Loucy (cell line): Measurements from ENCODE around the gene DAB2.

Source experiments
- H2AFZ ChIP-seq: fragments of 200-600 bp; sonication (generic); 2 replicates; pipeline ENCODE4 v1.6.0; 2016; ENCODE audit warnings: antibody characterized with exemption, mild to moderate bottlenecking, low read length, moderate library complexity
- H3F3A ChIP-seq: fragments of 200-600 bp; 2 replicates; pipeline ENCODE4 v1.6.0; 2016; ENCODE audit warnings: antibody characterized with exemption, low read depth, mild to moderate bottlenecking
- H3K27me3 ChIP-seq: fragments of 200-600 bp; sonication (generic); 2 replicates; pipeline ENCODE4 v1.6.1; 2014; ENCODE audit warnings: low read length, mild to moderate bottlenecking; ENCODE audit not compliant: insufficient read depth, poor library complexity, severe bottlenecking
- H3K36me3 ChIP-seq: fragments of 200-600 bp; sonication (generic); 2 replicates; pipeline ENCODE4 v1.6.1; 2016; ENCODE audit warnings: low read length; ENCODE audit not compliant: insufficient read depth
- H3K4me1 ChIP-seq: fragments of 200-600 bp; sonication (generic); 2 replicates; pipeline ENCODE4 v1.5.1; 2014; ENCODE audit warnings: low read length, mild to moderate bottlenecking; ENCODE audit not compliant: insufficient read depth, poor library complexity, severe bottlenecking
- H3K4me2 ChIP-seq: fragments of 200-600 bp; sonication (generic); 2 replicates; pipeline ENCODE4 v1.6.0; 2014; ENCODE audit warnings: antibody characterized with exemption, low read length, low read depth, mild to moderate bottlenecking; ENCODE audit not compliant: poor library complexity, severe bottlenecking
- H3K4me3 ChIP-seq: fragments of 200-600 bp; sonication (generic); 2 replicates; pipeline ENCODE4 v1.5.1; 2014; ENCODE audit warnings: low read length, mild to moderate bottlenecking, mixed read lengths; ENCODE audit not compliant: poor library complexity, severe bottlenecking
- H3K79me2 ChIP-seq: fragments of 200-600 bp; sonication (generic); 2 replicates; pipeline ENCODE4 v1.6.1; 2014; ENCODE audit warnings: low read length; ENCODE audit not compliant: insufficient read depth
- H3K9ac ChIP-seq: fragments of 200-600 bp; sonication (generic); 2 replicates; pipeline ENCODE4 v1.6.0; 2014; ENCODE audit warnings: mild to moderate bottlenecking, low read depth, low read length, moderate library complexity; ENCODE audit not compliant: poor library complexity, severe bottlenecking
- H3K9me2 ChIP-seq: fragments of 200-600 bp; sonication (generic); replicated peaks from 2 replicates; pipeline ENCODE4 v1.6.1; 2016; ENCODE audit warnings: low read depth, low read length, mixed read lengths
- H3K9me3 ChIP-seq: fragments of 200-600 bp; sonication (generic); 2 replicates; pipeline ENCODE4 v1.6.1; 2014; ENCODE audit warnings: mild to moderate bottlenecking, antibody characterized with exemption, low read length, low read depth; ENCODE audit not compliant: insufficient read depth
- H4K20me1 ChIP-seq: fragments of 200-600 bp; sonication (generic); 2 replicates; pipeline ENCODE4 v1.6.0; 2014; ENCODE audit warnings: antibody characterized with exemption, low read length, mild to moderate bottlenecking; ENCODE audit not compliant: insufficient read depth, poor library complexity, severe bottlenecking
- EZH2phosphoT487 ChIP-seq: fragments of 200-600 bp; IDR thresholded peaks from 2 replicates; pipeline ENCODE4 v1.6.1; 2018; ENCODE audit warnings: antibody characterized with exemption, mild to moderate bottlenecking, moderate library complexity, borderline replicate concordance
- TF ChIP-seq, protein P1 (sequence below): fragments of 200-600 bp; sonication (generic); conservative IDR thresholded peaks from 2 replicates; pipeline ENCODE4 v1.5.1; 2014; ENCODE audit warnings: mild to moderate bottlenecking, antibody characterized with exemption, low read length

Gene DAB2

DNA sequence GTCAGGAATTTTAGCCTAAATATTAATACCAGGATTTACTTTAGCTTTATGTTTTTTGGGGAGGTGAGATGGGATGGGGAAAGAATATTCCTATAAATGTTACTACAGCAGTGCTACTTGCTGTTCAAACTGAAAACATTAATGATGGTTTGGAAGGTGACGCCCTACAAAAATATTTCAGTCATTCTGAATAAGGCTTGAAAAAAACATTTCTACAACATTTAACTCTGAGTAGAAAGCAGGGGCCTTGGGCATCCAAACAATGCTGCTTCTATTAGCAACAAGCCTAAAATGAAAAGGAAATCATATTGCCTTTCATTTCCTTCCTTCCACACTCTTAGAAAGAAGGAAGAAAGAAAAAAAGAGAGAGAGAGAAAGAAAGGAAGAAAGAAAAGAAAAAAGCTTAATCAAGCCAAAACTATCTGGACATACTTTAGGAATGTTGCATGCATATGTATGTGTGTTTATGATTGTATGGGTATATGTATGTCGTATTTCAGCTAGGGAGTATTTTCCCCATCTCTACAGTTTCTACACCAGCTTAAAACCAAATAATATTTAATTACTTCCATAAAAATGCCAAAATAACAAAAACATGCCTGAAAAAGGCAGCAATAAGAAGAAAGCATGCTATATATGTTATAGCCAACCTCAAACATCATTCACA lies 16.3 kb upstream of the DAB2 start:
- H3K4me2 ChIP-seq: no peak overlapping the region

DNA sequence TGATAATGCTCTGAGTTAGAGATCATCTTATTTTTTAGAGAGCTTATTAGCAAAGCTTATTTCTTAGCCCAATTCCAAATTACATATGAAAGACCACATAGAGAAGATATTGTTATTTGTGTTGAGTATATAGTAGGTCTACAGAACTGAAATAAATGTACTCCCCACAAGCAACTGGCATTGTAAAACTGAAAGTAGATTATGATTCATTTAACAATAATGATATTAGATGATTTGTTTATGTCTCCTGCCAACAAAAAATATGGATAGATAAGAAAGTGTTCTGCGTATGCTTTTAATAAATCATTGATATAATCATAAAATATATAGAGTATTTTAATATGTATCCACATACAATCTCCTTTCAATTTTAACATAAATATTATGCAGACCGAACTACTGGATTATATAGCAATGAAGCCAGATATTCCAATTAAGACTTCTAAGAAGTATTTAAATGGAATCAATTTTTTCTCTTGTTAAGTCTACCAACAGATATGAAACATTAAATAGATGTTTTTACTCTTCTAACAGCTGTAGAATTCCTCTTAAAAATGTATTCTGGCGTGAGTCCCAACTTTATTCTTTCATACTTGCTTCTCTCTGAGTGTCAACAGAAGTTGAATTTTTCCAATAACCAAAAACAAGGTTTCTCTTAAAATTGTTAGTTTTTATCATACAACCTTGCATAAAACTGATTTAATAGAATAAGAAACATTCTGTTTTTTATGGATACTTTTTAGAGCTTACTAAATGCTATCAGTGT lies 15.6 kb upstream of the DAB2 start:
- Histone ChIP-seq H3K79me2 (no peaks in the 10 kb centered on the region), H3K4me1 (peaks cover 5% of the 10 kb centered on the region), H3K9ac (no peak overlapping the region), H3K4me3 (no peak overlapping the region), H3K36me3 (no peaks in the 10 kb centered on the region), H3K4me2 (no peak overlapping the region), H3K27me3 (no peaks in the 10 kb centered on the region), H2AFZ (no peak overlapping the region), H3F3A (no peaks in the 10 kb centered on the region), H3K9me3 (no peaks in the 10 kb centered on the region), H3K9me2 (no peaks in the 10 kb centered on the region), H4K20me1 (no peaks in the 10 kb centered on the region)
- TF ChIP-seq, protein P1, sequence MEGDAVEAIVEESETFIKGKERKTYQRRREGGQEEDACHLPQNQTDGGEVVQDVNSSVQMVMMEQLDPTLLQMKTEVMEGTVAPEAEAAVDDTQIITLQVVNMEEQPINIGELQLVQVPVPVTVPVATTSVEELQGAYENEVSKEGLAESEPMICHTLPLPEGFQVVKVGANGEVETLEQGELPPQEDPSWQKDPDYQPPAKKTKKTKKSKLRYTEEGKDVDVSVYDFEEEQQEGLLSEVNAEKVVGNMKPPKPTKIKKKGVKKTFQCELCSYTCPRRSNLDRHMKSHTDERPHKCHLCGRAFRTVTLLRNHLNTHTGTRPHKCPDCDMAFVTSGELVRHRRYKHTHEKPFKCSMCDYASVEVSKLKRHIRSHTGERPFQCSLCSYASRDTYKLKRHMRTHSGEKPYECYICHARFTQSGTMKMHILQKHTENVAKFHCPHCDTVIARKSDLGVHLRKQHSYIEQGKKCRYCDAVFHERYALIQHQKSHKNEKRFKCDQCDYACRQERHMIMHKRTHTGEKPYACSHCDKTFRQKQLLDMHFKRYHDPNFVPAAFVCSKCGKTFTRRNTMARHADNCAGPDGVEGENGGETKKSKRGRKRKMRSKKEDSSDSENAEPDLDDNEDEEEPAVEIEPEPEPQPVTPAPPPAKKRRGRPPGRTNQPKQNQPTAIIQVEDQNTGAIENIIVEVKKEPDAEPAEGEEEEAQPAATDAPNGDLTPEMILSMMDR: no peak
- no peak for TF ChIP-seq EZH2phosphoT487

More for the DNA sequence above, 16.3 kb upstream of the DAB2 start:
- H3K36me3 ChIP-seq: no peaks in the 10 kb centered on the region
- no peaks in the 10 kb centered on the region for H3K9me3 ChIP-seq
- no peak for TF ChIP-seq EZH2phosphoT487
- TF ChIP-seq, protein P1: no peak
- H3K9ac ChIP-seq: no peak overlapping the region
- H3K27me3 ChIP-seq: no peaks in the 10 kb centered on the region
- H2AFZ ChIP-seq: no peak overlapping the region
- peaks cover 5% of the 10 kb centered on the region for H3K4me1 ChIP-seq
- no peaks in the 10 kb centered on the region for H3F3A ChIP-seq
- no peaks in the 10 kb centered on the region for H3K9me2 ChIP-seq
- no peaks in the 10 kb centered on the region for H3K79me2 ChIP-seq
- no peak overlapping the region for H3K4me3 ChIP-seq
- H4K20me1 ChIP-seq: no peaks in the 10 kb centered on the region

DNA sequence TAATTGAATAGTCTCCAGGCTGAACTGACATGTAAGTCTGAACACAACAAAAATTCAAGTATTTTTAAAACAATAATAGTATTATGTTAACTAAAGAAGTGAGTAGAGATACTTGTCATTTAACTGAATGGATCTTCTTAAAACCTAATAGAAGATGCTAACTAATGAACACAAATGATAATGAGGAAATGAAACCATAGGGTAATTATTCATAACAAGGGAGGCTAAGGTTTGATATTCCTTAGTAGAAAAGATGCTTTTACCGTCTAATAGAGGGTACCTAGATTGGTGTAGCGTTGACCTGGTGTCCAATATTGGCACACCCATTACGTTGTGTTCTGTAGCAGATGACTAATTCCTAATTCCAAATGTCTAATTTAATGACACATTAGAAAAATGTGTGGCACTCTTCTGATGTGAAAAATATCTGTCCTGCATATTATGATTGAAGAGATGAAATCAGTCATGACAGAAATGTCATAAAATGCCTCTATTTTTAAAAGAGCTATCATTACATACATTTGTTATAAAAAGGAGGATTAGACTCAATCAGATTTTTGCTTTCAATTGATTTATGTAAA lies 14.9 kb upstream of the DAB2 start:
- no peak overlapping the region for H3K4me2 ChIP-seq
- H4K20me1 ChIP-seq: no peaks in the 10 kb centered on the region
- no peaks in the 10 kb centered on the region for H3K36me3 ChIP-seq
- H3K9me3 ChIP-seq: no peaks in the 10 kb centered on the region
- H3K9ac ChIP-seq: no peak overlapping the region
- no peaks in the 10 kb centered on the region for H3K27me3 ChIP-seq
- no peak overlapping the region for H3K4me3 ChIP-seq
- peaks cover 5% of the 10 kb centered on the region for H3K4me1 ChIP-seq
- TF ChIP-seq, protein P1: no peak
- no peak for TF ChIP-seq EZH2phosphoT487
- no peaks in the 10 kb centered on the region for H3K9me2 ChIP-seq
- H3F3A ChIP-seq: no peaks in the 10 kb centered on the region
- no peaks in the 10 kb centered on the region for H3K79me2 ChIP-seq
- no peak overlapping the region for H2AFZ ChIP-seq
